ENCODE results near the gene RPH3AL.

RPH3AL gene

DNA sequence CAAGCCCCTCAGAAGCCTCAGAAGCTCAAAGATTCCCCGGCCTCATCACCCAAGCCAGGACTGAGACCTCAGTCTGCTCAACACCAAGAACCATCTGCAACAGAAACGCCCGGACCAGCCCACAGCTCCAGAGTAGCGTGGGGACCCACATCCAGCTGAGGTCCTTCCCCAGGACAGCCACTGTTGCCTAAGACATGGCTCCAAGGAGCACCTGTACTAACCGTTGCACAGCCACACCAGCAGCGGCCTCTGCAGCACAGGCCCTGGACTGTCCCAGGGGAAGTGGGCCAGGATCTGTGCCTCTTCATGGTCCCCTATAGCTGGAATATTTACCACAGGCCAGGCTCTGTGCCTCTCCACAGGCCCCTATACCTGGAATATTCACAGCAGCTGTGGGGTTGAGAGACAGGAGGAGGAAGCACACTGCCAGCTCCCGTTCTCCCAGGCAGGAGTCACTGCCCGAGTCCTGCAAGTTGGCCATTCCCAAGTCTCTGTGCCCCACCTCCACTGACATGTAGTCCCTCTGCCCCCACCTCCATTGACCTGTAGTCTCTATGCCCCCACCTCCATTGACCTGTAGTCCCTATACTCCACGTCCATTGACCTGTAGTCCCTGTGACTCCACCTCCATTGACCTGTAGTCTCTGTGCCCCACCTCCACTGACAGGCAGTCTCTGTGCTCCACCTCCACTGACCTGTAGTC is 38.5 kb downstream of the RPH3AL start:
- DNase-seq = no peak

DNA sequence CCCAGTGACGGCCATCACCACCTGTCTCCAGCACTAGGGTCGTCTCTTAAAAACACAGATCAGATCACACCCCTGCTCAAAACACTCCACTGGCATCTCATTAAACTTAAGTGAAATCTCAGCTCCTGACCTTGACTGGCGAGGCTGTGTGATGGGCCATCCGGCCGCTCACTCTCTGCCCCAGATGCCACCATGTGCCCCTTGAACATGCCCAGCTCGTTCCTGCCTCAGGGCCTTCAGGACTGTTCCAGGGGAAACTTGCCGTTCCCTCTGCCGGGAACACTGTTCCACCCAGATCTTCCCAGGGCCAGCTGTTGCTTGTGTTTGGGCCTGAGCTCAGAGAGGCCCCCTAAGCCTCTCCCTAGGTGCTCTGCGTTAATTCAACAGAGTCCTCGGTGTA is 39.4 kb downstream of the RPH3AL start:
- DNase-seq = no peak

DNA sequence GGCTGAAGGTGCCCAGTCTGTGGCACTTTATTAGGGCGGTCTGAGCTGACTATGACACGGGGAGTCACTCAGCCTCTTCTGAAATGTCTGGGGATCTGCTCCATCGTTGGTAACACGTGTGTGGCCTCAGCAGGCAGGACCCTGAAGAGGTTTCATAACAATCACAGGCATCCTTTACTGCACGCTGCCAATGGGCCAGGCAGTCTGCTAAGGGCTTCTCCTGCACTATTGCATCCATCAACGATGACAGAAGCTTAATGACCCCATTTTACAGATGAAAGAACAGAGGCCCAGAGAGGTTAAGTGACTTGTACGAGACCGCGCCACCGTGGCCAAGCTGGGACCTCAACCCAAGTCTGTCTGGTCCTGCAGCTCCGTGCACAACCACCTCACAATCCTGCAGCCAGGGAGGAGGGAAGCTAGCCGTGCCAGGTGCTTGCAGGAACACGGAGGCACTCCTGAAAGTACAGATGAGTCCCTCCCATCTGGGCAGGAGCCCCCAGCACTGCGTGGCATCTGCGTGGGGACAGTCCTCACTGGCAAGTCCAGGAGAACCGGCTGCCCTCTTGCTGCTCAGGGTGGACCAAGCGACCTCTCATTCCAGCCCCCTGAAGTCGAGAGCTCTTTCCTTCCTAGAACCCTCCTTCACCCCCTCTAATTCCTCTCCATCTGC is 40.0 kb downstream of the RPH3AL start:
- no peak for DNase-seq

DNA sequence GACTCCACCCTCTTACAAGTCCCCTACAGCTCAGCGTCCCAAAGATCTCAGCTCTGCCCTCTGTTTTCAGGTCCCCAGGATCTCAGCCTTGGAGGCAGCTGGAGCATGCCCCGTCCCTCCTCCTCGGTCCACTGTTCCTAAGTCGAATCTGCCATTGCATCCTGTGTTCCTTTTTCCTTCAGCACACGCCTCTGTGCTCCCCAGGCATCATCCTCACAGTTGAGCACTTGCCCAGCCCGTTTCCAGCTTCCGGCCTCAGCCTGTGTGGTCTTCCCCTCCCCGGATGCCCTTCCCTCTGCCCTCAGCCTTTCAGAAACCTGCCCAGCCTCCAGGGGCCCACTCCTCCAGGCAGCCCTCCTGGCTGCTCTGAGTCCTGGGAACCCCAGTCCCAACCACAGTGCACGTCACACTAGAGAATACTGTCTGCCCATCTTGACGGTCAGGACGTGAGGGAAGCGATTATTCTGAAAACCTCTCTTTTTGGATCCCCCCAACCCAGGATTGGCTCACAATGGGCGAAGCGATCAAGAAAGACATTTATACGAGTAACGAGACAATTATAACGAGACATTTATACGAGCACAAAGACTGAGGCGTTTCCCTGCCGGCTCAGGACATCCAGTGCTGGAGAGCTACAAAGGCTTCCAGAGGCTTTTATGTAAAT is 41.4 kb downstream of the RPH3AL start:
- no peak for DNase-seq

DNA sequence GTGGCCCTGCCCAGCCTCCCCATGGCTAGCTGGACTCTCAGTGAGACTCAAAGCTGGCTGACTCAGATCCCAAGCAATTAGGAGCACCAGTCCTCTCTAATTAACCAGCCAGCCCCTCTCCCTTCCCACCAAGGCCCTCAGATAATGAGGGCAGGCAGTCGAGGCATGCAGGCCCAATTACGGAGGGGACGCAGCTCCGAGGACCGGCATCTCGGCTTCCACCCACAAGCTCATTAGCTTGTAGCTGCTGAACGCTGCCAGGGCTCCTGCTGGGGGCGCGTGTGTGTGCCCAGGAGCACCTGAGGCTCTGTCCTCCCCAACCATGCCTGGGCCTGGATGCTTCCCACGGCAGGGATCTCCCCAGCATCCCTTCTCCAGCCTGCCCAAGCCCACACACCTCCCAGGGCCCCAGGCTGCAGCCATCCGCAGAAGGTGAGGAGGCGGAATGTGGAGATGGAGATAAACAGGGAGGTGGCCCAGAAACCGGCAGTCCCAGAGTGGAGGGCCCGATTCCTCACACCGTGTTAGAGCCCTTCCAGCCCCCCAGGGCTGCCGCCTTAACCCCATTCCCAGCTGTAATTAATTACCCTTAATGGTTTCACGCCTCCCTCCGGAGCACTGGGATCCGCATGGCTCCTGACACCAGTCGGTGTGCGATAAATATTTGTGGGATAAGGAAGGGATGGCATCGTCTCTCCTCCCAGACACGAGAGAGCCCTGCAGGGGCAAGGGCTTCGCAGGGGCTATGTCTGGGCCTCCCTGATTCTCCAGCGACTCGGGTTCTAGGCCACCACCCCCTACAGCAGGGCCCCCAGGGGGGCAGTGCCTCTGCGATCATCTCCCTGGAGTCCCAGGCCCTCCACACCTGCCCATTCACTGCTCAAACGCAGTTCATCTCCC is 42.2 kb downstream of the RPH3AL start:
- no peak for DNase-seq

DNA sequence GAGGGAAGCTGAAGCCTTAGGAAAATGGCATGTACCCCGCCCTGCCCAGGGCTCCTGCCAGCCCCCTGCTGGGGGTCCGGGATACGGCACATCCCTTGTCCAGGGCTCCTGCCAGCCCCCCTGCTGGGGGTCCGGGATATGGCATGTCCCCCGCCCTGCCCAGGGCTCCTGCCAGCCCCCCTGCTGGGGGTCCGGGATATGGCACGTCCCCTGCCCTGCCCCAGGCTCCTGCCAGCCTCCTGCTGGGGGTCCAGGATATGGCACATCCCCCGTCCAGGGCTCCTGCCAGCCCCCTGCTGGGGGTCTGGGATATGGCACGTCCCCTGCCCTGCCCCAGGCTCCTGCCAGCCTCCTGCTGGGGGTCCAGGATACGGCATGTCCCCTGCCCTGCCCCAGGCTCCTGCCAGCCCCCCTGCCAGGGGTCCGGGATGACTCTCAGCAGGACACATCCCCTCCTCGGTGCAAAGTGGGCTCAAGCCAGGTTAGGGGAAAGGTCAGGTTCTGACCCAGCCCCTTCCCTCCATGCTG is 43.2 kb downstream of the RPH3AL start:
- no peak for DNase-seq

DNA sequence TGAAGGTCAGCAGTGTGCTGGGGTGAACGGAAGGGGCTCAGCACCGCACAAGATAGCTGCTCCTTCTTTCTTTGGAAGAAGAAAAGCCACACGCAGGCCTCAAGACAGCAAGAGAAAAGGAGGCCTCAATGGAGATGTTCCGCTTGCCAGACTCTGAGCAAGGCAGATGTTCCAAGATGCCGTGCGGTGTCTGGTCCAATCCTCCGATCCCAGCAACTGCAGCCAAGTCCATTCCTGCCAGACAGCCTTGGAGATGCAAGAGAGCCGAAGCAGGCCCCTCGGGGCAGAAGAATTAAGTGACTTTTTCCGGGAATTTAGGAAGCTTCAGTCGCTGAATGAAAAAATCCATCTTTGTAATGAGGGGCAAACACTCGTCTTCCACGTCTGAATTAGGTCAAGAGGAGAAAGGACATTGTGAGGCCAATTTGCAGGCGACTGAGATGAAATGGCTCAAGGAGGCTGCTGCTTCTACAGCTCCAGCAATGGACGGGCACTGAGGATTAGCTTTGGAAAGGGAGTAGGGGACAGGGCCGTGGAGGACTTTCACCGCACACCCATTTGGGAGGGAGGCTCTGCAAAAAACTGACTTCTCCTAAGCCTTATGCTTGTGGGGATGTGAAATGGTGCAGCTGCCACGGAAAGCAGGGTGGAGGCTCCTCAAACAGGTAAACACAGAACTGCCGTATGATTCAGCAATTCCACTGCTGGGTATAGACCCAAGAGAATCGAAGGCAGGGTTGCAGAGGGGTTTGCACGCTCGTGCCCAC is 44.7 kb downstream of the RPH3AL start:
- DNase-seq = no peak

DNA sequence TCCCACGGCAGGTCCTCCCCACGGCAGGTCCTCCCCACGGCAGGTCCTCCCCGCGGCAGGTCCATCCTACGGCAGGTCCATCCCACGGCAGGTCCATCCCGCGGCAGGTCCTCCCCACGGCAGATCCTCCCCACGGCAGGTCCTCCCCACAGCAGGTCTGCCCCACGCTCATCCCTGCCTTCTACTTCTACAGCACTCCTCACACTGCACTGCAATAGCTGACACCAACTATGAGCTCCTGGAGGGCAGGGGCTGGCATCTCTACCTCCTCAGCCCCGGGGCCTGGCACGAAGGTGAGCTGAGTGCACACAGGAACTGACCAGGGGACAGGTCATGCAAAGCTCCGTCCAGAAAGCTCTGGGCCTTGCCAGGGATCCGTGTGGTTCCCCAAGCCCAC is 45.3 kb downstream of the RPH3AL start:
- DNase-seq = no peak

DNA sequence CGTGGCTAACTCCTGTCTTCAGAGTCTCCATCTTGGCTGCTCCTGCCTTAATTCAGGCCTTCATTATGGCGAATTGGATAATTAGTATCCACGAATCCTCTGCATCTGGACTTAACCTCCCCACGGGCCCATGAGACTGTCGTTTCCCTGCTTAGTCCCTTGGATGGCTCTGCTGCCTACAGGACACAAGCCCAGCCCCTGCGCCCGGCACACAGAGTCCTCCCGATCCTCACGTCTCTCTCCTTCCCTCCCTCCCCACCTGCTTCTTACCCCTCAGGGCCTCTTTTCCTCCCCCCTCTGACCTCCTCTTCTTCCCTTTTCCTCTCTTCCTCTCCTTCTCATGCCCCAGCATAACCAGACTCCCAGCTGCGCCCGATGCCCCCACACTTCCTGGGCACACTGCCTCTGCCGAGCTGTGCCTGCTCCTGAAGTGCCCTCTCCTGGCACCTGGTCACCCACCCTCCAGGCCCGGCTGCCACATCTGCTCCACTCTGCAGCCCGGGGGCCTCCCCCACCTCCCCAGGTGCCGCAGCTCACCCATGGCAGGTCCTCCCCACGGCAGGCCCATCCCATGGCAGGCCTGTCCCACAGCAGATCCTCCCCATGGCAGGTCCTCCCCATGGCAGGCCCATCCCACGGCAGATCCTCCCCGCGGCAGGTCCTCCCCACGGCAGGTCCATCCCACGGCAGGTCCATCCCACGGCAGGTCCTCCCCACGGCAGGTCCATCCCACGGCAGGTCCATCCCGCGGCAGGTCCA is 45.9 kb downstream of the RPH3AL start:
- no peak for DNase-seq

DNA sequence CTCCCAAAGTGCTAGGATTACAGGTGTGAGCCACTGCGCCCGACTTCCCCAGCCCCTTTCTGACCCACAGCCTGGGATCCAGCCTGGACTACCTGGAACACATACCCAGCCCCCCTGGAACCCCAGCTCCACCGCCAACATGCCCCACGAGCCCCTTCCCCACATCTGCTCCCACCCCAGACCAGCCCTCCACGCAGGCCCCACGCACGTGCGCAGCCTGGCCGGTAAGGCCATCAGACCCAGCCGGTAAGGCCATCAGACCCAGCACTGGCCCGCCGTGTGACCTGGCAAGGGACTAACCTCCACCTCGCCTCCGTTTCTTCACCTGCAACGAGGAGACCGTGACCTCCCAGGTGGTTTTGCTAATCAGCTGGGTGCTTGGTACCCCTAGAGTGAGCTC is 46.5 kb downstream of the RPH3AL start:
- no peak for DNase-seq

DNA sequence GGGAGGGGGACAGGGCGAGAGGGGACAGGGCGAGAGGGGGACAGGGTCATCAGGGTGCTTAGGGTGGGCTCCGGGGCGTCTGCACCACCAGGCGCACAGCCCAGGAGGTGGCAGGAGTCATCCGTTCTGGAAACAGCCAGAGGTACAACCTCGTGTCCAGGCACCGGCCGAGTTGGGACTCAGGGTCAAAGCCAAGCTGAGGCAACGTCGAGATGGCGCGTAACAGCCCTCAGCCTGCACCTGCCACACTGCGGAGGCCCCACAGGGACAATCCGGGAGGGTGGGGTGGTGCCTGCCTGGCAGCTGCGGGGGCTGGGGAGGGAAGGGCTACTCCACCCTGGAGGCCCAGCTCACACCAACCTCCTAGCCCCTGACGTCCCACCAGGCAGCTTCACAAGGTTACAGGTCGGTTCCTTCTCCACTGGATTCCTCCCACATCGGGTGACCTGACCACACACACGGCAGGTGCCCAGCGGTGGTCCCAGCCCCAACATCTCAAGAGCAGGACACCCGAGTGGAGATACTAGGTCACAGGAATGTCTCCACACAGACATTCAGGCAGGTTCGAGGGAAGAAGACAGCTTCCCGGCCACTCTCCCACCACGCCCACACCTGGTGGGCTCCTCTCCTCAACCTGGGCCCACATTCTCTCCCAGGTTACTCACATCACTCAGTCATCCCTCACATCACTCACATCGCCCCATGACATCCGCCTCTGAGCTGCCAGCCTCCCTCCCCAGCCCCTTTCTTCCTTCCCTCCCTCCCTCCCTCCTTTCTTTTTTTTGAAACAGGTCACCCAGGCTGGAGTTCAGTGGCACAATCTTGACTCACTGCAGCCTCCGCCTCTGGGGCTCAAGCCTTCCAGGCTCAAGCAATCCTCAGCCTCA is 47.3 kb downstream of the RPH3AL start:
- no peak for DNase-seq

DNA sequence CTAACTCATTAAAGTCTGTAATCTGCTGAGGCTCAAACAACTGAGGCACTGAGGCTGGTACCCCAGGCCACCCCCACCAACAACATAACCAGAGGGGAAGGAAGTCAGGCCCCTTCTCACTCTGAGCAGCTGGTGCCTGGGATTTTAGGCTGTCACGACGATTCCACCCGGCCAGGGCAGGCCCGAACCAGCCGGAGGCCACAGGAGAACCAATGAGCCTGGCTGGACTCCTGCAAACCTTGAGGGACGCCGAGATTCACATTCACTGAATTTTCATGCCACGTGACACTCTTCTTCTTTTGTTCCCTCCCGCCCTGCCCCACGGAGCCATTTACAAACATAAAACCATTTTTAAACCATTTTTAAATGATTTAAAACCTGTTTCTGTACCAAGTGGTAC is 48.1 kb downstream of the RPH3AL start:
- no peak for DNase-seq

DNA sequence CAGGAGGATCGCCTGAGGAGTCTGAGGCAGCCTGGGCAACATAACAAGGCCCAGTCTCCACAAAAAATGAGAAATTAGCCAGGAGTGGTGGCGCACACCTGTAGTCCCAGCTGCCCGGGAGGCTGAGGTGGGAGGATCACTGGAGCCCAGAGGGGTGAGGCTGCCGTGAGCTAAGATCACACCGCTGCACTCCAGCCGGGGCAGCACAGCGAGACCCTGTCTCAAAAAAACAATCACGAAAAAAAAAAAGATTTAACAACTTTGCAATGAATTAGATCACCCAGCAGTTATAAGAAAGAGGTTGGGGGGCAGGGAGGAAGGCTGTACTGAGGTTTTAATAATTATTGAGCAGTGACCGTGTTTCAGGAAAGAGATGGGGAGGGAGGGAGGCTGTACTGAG is 49.4 kb downstream of the RPH3AL start:
- DNase-seq = no peak

DNA sequence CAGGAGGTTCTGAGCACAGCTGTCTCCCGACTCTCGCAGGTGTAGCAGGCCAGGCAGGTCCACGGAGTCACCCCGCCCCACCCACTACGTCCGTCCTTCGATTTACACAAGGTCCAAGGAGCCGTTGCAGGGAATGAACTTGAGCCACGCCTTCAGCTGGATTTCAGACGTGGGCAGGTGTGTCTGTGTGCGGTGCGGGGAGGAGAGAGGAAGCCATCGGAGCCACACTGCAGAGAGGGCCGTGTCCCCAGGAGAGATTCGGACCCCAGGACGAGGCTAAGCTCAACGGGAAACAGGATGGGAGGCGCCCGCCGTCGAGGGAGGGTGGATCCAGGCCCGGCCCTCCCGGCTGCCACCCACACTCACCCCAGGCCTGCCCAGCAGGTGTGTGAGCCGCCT is 50.3 kb downstream of the RPH3AL start:
- no peak for DNase-seq

DNA sequence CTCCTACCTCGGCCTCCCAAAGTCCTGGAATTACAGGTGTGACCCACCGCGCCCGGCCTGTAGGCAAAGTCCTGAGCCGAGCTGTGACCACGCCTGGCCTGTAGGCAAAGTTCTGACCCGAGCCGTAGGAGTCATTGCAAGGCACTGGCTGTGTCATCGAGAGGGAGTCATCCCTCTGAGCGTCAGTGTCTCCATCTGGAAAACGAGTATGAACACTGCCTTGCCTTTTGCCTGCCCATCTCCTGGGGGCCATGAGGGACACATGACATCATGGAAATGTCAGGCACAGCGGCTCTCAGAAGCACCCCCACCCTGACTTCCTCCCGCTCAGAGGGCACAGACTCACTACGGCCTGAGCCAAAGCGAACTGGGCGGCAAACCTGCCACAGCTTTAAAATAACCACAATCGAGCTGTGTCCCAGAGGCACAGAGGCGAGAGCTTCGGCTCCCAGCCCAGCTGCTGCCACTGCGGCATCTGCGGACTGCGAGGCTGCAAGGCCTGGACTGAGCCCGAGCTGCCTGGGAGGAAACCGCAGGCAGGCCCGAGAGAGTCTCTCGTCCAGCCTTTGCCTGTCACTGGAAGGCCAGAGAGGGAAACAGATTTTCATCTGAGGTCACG is 50.8 kb downstream of the RPH3AL start:
- no peak for DNase-seq

DNA sequence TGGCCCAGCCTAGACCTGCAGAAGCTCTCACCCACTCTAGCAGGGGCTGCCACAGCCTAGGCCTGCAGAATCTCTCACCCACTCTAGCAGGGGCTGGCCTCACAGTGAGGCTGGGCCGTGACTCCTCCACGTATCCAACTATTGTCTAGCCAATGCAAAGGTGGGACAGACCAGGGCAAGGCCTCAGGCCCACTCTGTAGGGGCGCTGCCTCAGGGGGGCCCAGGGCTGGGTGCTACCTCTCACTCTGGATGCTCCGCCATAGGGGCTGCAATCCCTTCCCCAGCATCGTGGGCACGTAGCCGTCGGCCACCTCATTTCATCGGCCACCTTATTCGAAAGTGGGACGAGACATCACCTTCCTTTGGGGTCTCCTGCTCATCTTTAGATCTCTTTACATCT is 51.7 kb downstream of the RPH3AL start:
- DNase-seq = no peak

DNA sequence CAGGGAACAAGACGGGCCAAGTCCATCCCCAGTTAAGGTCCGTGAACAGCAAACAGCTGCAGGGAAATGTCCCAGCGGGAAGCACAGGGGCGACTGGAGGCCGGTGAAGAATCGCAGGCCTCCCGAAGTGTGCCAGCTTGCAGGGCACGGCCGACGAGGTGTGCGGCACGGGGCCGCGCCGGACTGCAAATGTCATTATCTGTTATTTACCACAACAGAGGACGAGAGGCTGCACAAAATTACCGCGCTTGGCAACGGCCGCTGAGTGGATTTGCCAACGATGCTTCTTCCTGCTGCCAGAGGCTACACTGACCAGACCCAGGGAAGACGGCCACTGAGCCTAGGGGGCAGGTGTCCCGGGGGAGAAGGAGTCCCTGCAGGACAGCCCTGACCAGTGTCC is 53.1 kb downstream of the RPH3AL start:
- DNase-seq = no peak

DNA sequence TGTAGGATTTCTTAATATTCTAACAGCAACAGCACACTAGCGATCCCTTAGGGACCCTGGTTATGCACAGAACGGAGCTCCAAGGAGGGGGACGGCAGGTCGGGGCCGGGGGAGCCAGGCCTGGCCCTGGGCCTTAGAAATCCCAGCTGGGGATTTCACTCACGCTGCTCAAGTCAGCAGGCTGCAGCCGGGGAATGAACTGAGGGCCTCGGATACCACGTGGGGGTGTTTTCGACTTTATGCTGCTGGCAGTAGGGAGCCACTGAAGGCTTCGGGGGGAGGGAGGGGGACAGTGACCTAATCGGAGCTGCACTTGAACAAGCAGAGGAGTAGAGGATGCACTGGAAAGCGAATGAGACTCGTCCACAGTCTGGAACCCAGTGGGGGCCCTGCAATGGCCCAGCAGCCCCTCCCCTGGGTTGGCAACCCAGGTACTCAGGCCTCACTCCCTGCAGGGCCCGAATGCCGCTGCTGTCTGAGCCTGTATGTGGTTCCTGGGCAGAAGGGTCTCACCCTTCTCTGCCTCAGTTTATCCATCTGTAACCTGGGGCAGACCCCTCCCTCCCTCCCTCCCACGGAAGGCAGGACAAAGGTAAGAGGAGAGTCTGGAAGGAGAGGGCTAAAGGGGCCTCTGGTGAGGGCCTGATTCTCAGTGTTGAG is 53.7 kb downstream of the RPH3AL start:
- DNase-seq = no peak

DNA sequence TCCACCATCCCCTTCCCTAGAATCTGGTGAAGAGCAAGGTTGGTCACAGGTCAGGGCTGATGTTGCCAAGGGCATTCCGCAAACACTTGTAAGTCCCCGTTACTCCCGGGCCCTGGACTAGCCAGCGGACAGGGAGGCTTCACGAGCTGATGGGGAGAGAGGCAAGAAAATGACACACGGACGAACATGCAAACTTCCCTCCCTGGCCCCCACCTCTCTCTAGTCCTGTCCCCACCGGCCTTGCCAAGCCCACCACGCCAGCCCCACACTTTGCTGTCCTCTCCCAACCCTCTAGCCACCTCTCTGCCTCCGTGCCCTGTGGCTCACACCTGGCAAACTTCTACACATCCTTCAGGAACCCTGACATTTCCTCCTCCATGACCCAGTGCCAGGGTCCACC is 54.8 kb downstream of the RPH3AL start:
- no peak for DNase-seq
